Hindlimb muscle (tissue), 1 donor: ENCODE results near the gene RBM20. TPM values are rescaled to one million over a fixed set of nuclear protein-coding genes. Genes with fewer than 3 reads are reported as not detected.

Experiments
- DNase-seq: peaks from one replicate; pipeline ENCODE4 v3.0.0-alpha.2; 2013
- polyA plus RNA-seq: library from polyadenylated mRNA; unstranded; fragments of 120-200 nt; gene quantifications from one replicate; pipeline ENCODE4 v1.2.1, GENCODE V29; 2013; ENCODE audit not compliant: insufficient read length

The RBM20 gene
- polyA plus RNA-seq, 1 donor, result 14.0 TPM

- no peak for DNase-seq
These were observed 169.8 kb downstream of the RBM20 start for GRCh38 chr10:110813743-110814472.

GRCh38 chr10:110815354-110816004 is 171.3 kb downstream of the RBM20 start:
- DNase-seq, result no peak

GRCh38 chr10:110817614-110818013 is 173.5 kb downstream of the RBM20 start:
- DNase-seq, result no peak

GRCh38 chr10:110818311-110819256 is 174.4 kb downstream of the RBM20 start:
- DNase-seq, result no peak

GRCh38 chr10:110820321-110820814 is 176.2 kb downstream of the RBM20 start:
- peak; percentile 62 for DNase-seq

GRCh38 chr10:110821508-110821907 is 177.4 kb downstream of the RBM20 start:
- DNase-seq, result peak; percentile 68

GRCh38 chr10:110822035-110822711 is 178.0 kb downstream of the RBM20 start:
- no peak for DNase-seq

GRCh38 chr10:110822712-110823311 is 178.7 kb downstream of the RBM20 start:
- no peak for DNase-seq

- no peak for DNase-seq
These were observed 180.0 kb downstream of the RBM20 start for GRCh38 chr10:110824152-110824441.

GRCh38 chr10:110824660-110825059 is 180.5 kb downstream of the RBM20 start:
- no peak for DNase-seq

GRCh38 chr10:110825508-110825907 is 181.4 kb downstream of the RBM20 start:
- no peak for DNase-seq

GRCh38 chr10:110827410-110827809 is 183.3 kb downstream of the RBM20 start:
- no peak for DNase-seq

GRCh38 chr10:110827875-110828274 is 183.7 kb downstream of the RBM20 start:
- DNase-seq, result no peak

- no peak for DNase-seq
These were observed 184.4 kb downstream of the RBM20 start for GRCh38 chr10:110828525-110828924.

- DNase-seq, result no peak
These were observed 185.7 kb downstream of the RBM20 start for GRCh38 chr10:110829721-110830410.

- no peak for DNase-seq
These were observed 189.3 kb downstream of the RBM20 start for GRCh38 chr10:110833234-110833940.

- DNase-seq, result no peak
These were observed 189.9 kb downstream of the RBM20 start for GRCh38 chr10:110833941-110834628.

- peak; percentile 68 for DNase-seq
These were observed 190.6 kb downstream of the RBM20 start for GRCh38 chr10:110834629-110835301.

- DNase-seq, result no peak
These were observed 191.7 kb downstream of the RBM20 start for GRCh38 chr10:110835841-110836240.

GRCh38 chr10:110836706-110837105 is 192.6 kb downstream of the RBM20 start:
- peak; percentile 55 for DNase-seq
